ENCODE data around the gene ABRACL. TPM values are rescaled to one million over a fixed set of nuclear protein-coding genes. Genes with fewer than 3 reads are reported as not detected.

ABRACL gene
- total RNA-seq, 1 experiment from 2014 or later = 133 TPM

GRCh38 chr6:139054001-139054400, 25.5 kb downstream of the ABRACL start:
- no peak for DNase-seq (ENCODE audit: low spot score)

- no peak for DNase-seq (ENCODE audit: low spot score)
These were observed 27.2 kb downstream of the ABRACL start for GRCh38 chr6:139055709-139056108.

- no peak for DNase-seq (ENCODE audit: low spot score)
These were observed 29.5 kb downstream of the ABRACL start for GRCh38 chr6:139058029-139058428.

GRCh38 chr6:139060332-139060731, 31.8 kb downstream of the ABRACL start:
- peak; percentile 19 for DNase-seq (ENCODE audit: low spot score)

- DNase-seq (ENCODE audit: low spot score) = no peak
These were observed 34.5 kb downstream of the ABRACL start for GRCh38 chr6:139062932-139063646.

GRCh38 chr6:139064981-139065665, 36.6 kb downstream of the ABRACL start:
- DNase-seq (ENCODE audit: low spot score) = no peak

GRCh38 chr6:139066080-139066479, 37.5 kb downstream of the ABRACL start:
- DNase-seq (ENCODE audit: low spot score) = no peak

- no peak for DNase-seq (ENCODE audit: low spot score)
These were observed 40.3 kb downstream of the ABRACL start for GRCh38 chr6:139068846-139069245.

GRCh38 chr6:139073118-139073517, 44.6 kb downstream of the ABRACL start:
- DNase-seq (ENCODE audit: low spot score) = no peak

- DNase-seq (ENCODE audit: low spot score) = no peak
These were observed 50.5 kb downstream of the ABRACL start for GRCh38 chr6:139079018-139079417.

GRCh38 chr6:139080255-139080920, 51.8 kb downstream of the ABRACL start:
- peak; percentile 72 for DNase-seq (ENCODE audit: low spot score)

GRCh38 chr6:139081471-139081870, 52.9 kb downstream of the ABRACL start:
- no peak for DNase-seq (ENCODE audit: low spot score)

- DNase-seq (ENCODE audit: low spot score) = no peak
These were observed 53.8 kb downstream of the ABRACL start for GRCh38 chr6:139082370-139082769.

GRCh38 chr6:139091826-139092225, 63.3 kb downstream of the ABRACL start:
- DNase-seq (ENCODE audit: low spot score) = no peak

Other genes starting within 250 kb of the ABRACL start
- gene ECT2L, start 232.7 kb upstream of the ABRACL start, total RNA-seq (2014; rRNA removed; shearing (Covaris generic)) = not detected in 2 replicates
- gene REPS1, start 40.5 kb upstream of the ABRACL start, total RNA-seq (2014; rRNA removed; shearing (Covaris generic)) = 21.4 and 26.0 TPM in 2 replicates
- 7.5 and 10.8 TPM in 2 replicates for gene HECA, start 106.3 kb downstream of the ABRACL start, total RNA-seq (2014; rRNA removed; shearing (Covaris generic))

Measured in A172 (cell line).